Mucosa of stomach (tissue), 1 donor: ENCODE data around the gene CAMTA1.

Source experiments
- H3K27me3 ChIP-seq: one replicate; pipeline ENCODE4 v1.7.0; 2013; ENCODE audit warnings: mild to moderate bottlenecking, low read length; ENCODE audit not compliant: control insufficient read depth, insufficient read depth
- H3K36me3 ChIP-seq: one replicate; pipeline ENCODE4 v1.7.0; 2013; ENCODE audit warnings: low read length; ENCODE audit not compliant: control insufficient read depth, insufficient read depth
- H3K4me1 ChIP-seq: one replicate; pipeline ENCODE4 v1.7.0; 2013; ENCODE audit warnings: mild to moderate bottlenecking, low read length; ENCODE audit not compliant: control insufficient read depth, insufficient read depth
- H3K4me3 ChIP-seq: one replicate; pipeline ENCODE4 v1.7.0; 2013; ENCODE audit warnings: low read length
- H3K9ac ChIP-seq: one replicate; pipeline ENCODE4 v1.7.0; 2013; ENCODE audit warnings: mild to moderate bottlenecking, low read length, moderate library complexity
- H3K9me3 ChIP-seq: one replicate; pipeline ENCODE4 v1.7.0; 2013; ENCODE audit warnings: mild to moderate bottlenecking, low read length, moderate library complexity; ENCODE audit not compliant: control insufficient read depth
- donor health status: Pancreatic carcinoma.

The CAMTA1 gene

GRCh38 chr1:7289694-7290093 lies 504.4 kb downstream of the CAMTA1 start:
- Histone ChIP-seq H3K4me1 (peaks cover 7% of the 10 kb centered on the region), H3K36me3 (no peaks in the 10 kb centered on the region), H3K4me3 (no peak overlapping the region), H3K27me3 (no peaks in the 10 kb centered on the region), H3K9me3 (no peaks in the 10 kb centered on the region), H3K9ac (no peak overlapping the region)

GRCh38 chr1:7290971-7291970 lies 506.0 kb downstream of the CAMTA1 start:
- H3K4me3 ChIP-seq: no peak overlapping the region
- H3K27me3 ChIP-seq: no peaks in the 10 kb centered on the region
- no peaks in the 10 kb centered on the region for H3K36me3 ChIP-seq
- peaks cover 7% of the 10 kb centered on the region for H3K4me1 ChIP-seq
- H3K9me3 ChIP-seq: no peaks in the 10 kb centered on the region
- H3K9ac ChIP-seq: no peak overlapping the region

DNA sequence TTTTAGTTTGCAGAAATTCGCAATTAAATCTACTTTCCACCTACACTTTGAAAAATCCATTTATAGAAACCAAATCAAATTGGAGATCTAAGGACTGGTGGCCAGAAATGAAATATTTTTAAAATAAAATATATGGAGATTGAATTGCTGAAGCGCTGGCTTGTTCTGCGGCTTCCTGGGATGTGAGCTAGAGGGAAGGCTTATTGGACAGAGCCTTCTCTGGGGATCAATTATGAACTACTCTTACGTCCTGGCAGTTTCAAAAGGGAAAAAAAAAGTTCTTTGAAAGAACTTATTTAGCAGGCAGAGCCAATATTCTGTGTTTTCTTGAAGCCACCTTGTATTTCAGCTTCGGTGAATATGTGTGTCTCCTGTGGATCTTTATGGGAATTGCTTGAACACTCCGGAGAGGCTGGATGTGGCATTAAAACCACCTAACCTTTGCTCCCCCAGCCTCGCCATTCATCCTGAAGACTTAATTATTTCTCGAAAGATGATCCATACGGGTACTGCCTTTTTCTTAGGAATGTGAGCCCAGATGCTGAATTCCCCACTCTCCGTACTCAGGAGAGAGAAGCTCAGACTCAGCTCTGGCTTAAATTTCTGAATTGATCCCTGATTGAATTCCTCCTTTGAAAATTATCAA lies 506.9 kb downstream of the CAMTA1 start:
- Histone ChIP-seq H3K4me3 (no peak overlapping the region), H3K9me3 (no peaks in the 10 kb centered on the region), H3K27me3 (no peaks in the 10 kb centered on the region), H3K9ac (no peak overlapping the region), H3K4me1 (peaks cover 7% of the 10 kb centered on the region), H3K36me3 (no peaks in the 10 kb centered on the region)

DNA sequence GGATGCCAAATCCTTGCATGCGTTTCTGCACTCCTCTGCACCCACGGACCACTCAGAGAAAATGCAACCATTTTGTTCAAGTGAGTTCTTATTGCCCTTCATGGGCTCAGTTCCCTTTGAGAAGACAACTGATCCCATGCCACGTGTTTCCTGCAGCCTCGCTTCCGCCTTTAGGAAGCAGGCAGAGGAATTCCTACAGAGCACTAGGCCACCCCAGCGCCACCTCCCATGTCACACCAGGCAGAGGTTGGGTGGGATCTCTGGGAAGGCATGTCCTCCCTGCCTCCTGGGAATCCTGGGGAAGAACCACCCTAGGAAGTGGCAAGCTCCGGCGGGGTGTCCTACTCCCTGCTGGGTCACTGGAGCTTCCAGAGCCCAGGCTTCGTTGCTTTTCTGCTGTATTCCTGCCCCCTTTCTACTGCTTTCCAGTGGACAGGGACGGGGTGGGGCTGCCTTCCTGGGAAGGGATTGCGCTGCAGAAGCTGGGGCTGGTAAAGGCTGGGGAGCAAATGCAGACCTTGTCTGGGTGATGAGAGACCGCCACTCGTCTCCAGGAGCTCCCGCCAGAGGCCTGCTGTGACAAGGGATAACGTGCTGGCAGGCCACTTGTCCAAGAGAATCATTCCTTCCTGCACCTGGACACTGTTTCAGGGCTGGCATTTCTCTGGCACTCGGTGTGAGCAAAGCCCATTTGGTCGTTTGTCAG lies 507.6 kb downstream of the CAMTA1 start:
- Histone ChIP-seq H3K9ac (no peak overlapping the region), H3K9me3 (no peaks in the 10 kb centered on the region), H3K4me1 (peaks cover 7% of the 10 kb centered on the region), H3K36me3 (no peaks in the 10 kb centered on the region), H3K27me3 (no peaks in the 10 kb centered on the region), H3K4me3 (no peak overlapping the region)

DNA sequence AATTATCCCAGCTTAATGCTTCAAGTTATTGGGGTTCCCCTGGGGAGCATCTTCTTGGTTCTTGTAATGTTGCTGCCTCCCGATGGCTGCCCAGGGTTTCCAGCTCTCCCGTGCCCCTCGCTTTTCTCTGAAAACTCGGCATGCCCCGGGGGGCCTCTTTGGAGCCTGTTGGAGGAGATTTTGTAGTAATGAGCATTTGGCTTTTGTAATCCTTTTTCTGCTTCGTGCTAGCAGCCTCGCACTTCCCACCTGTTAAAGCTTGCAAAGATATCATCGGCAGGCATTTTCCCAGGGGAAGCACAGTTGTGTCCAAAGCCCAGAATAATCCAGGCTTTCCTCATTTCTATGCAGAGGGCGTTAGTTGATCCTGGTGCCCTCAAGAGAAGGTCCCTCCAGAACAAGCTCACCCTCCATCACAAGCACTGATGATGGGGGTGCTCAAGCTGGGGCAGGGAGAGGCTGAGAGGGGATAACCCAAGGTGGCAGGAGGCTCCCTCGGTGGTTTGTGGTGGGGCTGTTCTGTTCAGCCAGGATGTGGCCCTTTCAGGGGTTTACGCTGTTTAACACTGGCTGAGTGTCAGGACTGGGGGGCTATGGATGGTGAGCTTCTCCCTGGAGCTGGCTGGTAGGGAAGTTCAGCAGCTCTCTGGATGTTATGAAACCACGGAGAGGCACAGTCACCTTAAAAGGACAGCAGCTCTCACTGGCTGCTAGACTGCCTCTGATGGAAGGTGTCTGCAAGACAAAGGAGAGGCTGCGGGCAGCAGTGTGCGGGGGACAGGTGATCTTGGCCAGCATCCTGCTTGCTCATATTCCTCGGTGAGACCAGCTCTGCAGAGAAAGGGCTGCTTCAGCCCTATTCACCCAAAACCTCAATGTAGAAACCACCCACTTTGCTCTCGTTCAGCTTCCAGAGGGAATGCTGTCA lies 508.7 kb downstream of the CAMTA1 start:
- no peaks in the 10 kb centered on the region for H3K9me3 ChIP-seq
- no peaks in the 10 kb centered on the region for H3K27me3 ChIP-seq
- H3K4me1 ChIP-seq: peaks cover 7% of the 10 kb centered on the region
- no peak overlapping the region for H3K9ac ChIP-seq
- no peak overlapping the region for H3K4me3 ChIP-seq
- no peaks in the 10 kb centered on the region for H3K36me3 ChIP-seq

DNA sequence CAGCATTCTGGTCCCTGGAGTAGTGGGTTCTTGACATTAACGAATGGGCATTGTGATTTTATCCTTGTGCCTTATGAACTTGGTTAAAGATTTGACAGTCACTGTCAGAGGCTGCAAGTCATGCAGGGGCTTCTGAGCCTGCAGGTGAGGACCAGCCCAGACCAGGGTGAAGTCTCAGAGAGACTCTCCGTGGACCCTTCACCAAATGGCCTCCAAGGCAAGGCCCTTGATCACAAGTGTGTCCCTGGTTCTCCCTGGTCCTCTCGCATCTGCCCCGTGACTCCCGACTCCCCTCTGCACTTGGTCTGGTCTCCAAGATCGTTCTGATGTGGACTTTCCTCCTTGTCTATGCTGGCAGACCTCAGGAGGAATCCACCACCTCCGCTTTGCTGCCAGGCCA lies 509.4 kb downstream of the CAMTA1 start:
- H3K36me3 ChIP-seq: no peaks in the 10 kb centered on the region
- peaks cover 1% of the 10 kb centered on the region for H3K4me1 ChIP-seq
- no peak overlapping the region for H3K9ac ChIP-seq
- no peak overlapping the region for H3K4me3 ChIP-seq
- H3K27me3 ChIP-seq: no peaks in the 10 kb centered on the region
- no peaks in the 10 kb centered on the region for H3K9me3 ChIP-seq

- Histone ChIP-seq H3K9ac (no peak overlapping the region), H3K9me3 (no peaks in the 10 kb centered on the region), H3K4me1 (no peaks in the 10 kb centered on the region), H3K36me3 (no peaks in the 10 kb centered on the region), H3K4me3 (no peak overlapping the region), H3K27me3 (no peaks in the 10 kb centered on the region)
Measured at GRCh38 chr1:7295946-7296345, 510.7 kb downstream of the CAMTA1 start.

DNA sequence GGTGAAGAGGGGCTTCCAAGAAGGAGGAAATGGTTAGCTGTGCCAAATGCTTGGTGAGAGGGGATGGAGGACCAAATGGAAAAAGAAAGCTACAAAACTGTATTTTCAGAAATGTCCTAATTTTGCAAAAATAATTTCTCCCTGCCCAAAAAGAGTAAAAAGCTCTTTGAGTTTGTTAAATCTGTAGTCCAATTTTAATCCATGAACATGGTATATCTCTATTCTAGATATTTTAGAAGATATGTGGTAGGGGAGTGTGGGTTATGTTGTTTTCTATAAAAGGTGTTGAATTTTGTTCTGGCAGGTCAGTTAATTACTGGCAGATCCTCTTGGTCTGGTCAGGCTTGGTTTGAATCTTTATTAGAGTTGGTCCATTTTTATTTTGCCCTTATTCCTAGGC lies 511.7 kb downstream of the CAMTA1 start:
- no peaks in the 10 kb centered on the region for H3K4me1 ChIP-seq
- H3K9me3 ChIP-seq: no peaks in the 10 kb centered on the region
- H3K27me3 ChIP-seq: no peaks in the 10 kb centered on the region
- no peak overlapping the region for H3K9ac ChIP-seq
- no peak overlapping the region for H3K4me3 ChIP-seq
- no peaks in the 10 kb centered on the region for H3K36me3 ChIP-seq

GRCh38 chr1:7298145-7298544 lies 512.9 kb downstream of the CAMTA1 start:
- Histone ChIP-seq H3K27me3 (no peaks in the 10 kb centered on the region), H3K4me3 (no peak overlapping the region), H3K4me1 (no peaks in the 10 kb centered on the region), H3K36me3 (no peaks in the 10 kb centered on the region), H3K9me3 (no peaks in the 10 kb centered on the region), H3K9ac (no peak overlapping the region)

DNA sequence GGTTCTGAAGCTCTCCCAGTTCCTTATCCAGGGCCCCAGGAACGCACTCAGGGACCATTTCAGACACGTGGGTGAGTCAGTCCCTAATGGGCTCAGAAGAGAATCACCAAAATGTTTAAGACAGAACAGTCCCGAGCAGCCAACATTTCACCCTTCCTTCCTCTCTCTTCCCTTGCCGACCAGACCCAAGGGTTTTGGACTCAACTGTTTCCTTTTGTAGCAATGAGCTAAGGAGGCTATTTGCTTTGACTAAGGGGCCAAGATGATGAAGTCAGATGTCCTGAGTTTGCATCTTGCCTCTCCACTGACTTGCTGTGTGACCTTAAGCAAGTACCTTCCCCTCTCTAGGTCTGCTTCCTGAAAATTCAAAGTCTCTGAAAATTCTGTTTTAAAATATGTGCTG lies 513.5 kb downstream of the CAMTA1 start:
- Histone ChIP-seq H3K9me3 (no peaks in the 10 kb centered on the region), H3K4me1 (no peaks in the 10 kb centered on the region), H3K27me3 (no peaks in the 10 kb centered on the region), H3K9ac (no peak overlapping the region), H3K36me3 (no peaks in the 10 kb centered on the region), H3K4me3 (no peak overlapping the region)

DNA sequence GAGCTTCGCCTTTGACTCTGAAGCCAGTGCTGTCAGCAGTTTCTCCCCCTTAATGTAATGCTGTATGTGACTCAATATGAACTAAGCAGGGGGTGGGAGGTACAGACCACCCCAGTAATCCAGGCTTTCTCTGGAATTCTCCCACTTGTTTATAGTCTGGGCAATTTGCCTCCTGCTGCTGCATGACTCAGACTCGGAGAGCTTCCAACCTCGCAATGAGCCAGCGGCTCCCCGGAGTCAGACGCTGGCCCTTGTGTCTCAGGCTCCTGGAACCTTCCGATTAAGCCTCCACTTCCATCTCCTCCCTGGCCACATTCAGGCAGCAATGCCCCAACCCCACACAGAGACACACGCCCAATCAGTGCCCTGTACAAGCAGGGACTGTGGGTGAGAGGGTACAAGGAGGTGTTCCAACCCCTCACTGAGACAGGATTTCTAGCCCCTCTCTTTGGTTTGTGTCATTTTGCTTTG lies 514.1 kb downstream of the CAMTA1 start:
- H3K27me3 ChIP-seq: no peaks in the 10 kb centered on the region
- H3K4me1 ChIP-seq: no peaks in the 10 kb centered on the region
- H3K36me3 ChIP-seq: no peaks in the 10 kb centered on the region
- no peak overlapping the region for H3K9ac ChIP-seq
- H3K4me3 ChIP-seq: no peak overlapping the region
- H3K9me3 ChIP-seq: no peaks in the 10 kb centered on the region
